Measurements from ENCODE around the gene ALG1L2.
"Not testable (repeated sequence)": the region's sequence is repeated elsewhere in the genome, so short reads cannot be mapped to it uniquely, and the experiment has no call there.

ALG1L2 gene

GRCh38 chr3:130110386-130111169, 28.9 kb downstream of the ALG1L2 start:
- CTCF ChIA-PET, result not testable (repeated sequence)
- POLR2A ChIA-PET, result interaction anchor here (0.6 to 1.0 kb wide), 2 partner anchors 217 to 664 kb away, joined by 3 to 6 read pairs; partner anchors contain the start of gene TMCC1
- H3K4me3 ChIP-seq (ENCODE audit: low read depth, low read length), result peak overlapping the region; percentile 81

GRCh38 chr3:130111185-130111864, 29.7 kb downstream of the ALG1L2 start:
- Histone ChIP-seq H3K4me1 (ENCODE audit: control insufficient read depth, insufficient read depth, low read length) (no peaks in the 10 kb centered on the region), H3K36me3 (ENCODE audit: control insufficient read depth in 2 of 2, insufficient read depth in 1 of 2, low read length in 2 of 2) (no peaks in the 10 kb centered on the region), H3K9me3 (ENCODE audit: control insufficient read depth, insufficient read depth, low read depth, low read length) (no peaks in the 10 kb centered on the region), H3K27ac (ENCODE audit: extremely low read depth, low read depth, low read length) (peak overlapping the region; percentile 58; the same call in 1 of the 2 replicates), H3K4me3 (ENCODE audit: low read depth, low read length) (peak overlapping the region; percentile 81)
- ChIA-PET POLR2A (interaction anchor here (0.6 to 1.0 kb wide), 2 partner anchors 218 to 665 kb away, joined by 3 to 6 read pairs; partner anchors contain the start of gene TMCC1), CTCF (interaction anchor here (0.6 kb wide), 1 partner anchor 168 kb away, joined by 3 read pairs; no protein-coding TSS in a partner anchor)
- TF ChIP-seq ZNF16 (tag by site-specific recombination; IDR thresholded peaks at IDR 0.05; ENCODE audit: low read depth), result no peak
- no peak for TF ChIP-seq ZBTB11 (tag by site-specific recombination; conservative IDR thresholded peaks at IDR 0.05; ENCODE audit: low read depth)
- TF ChIP-seq ZNF585B (tag by site-specific recombination; IDR thresholded peaks at IDR 0.05), result no peak
- 0 out of 2 replicates have a peak, but pooled peaks have one; percentile 24 for TF ChIP-seq ZNF501 (tag by site-specific recombination; IDR thresholded peaks at IDR 0.05)

More at GRCh38 chr3:130110386-130111169, 28.9 kb downstream of the ALG1L2 start:
- H3K36me3 ChIP-seq (ENCODE audit: control insufficient read depth in 2 of 2, insufficient read depth in 1 of 2, low read length in 2 of 2); H3K4me1 ChIP-seq (ENCODE audit: control insufficient read depth, insufficient read depth, low read length); H3K9me3 ChIP-seq (ENCODE audit: control insufficient read depth, insufficient read depth, low read depth, low read length): not testable (repeated sequence)
- H3K27ac ChIP-seq (ENCODE audit: extremely low read depth, low read depth, low read length), result peak overlapping the region; percentile 58; the same call in 1 of the 2 replicates
- TF ChIP-seq SP7 (tag by site-specific recombination; IDR thresholded peaks at IDR 0.05) (peak; percentile 43; the same call in 1 of the 2 replicates), SP2 (tag by site-specific recombination; IDR thresholded peaks at IDR 0.05) (peak; percentile 29; the same call in 1 of the 2 replicates), ZNF558 (tag by site-specific recombination; IDR thresholded peaks at IDR 0.05) (0 out of 2 replicates have a peak, but pooled peaks have one; percentile 19), ZNF335 (tag by site-specific recombination; conservative IDR thresholded peaks at IDR 0.05) (peak; percentile 76), PATZ1 (tag by site-specific recombination; IDR thresholded peaks at IDR 0.05) (0 out of 2 replicates have a peak, but pooled peaks have one; percentile 13), KLF17 (tag by site-specific recombination; IDR thresholded peaks at IDR 0.05) (0 out of 2 replicates have a peak, but pooled peaks have one; percentile 50), WT1 (tag by site-specific recombination; IDR thresholded peaks at IDR 0.05) (peak; percentile 55; the same call in 1 of the 2 replicates), ZNF366 (tag by site-specific recombination; conservative IDR thresholded peaks at IDR 0.05) (peak; percentile 64), PRDM10 (tag by site-specific recombination; IDR thresholded peaks at IDR 0.05) (peak; percentile 58), ZNF600 (tag by site-specific recombination; IDR thresholded peaks at IDR 0.05) (peak; percentile 36; the same call in 1 of the 2 replicates)
